GM12864 (cell line): ENCODE data around the gene SNED1.

Experiments
- DNase-seq: peaks from one replicate; pipeline ENCODE4 v3.0.0-alpha.2; 2011; ENCODE audit warnings: low read depth
- H3K4me3 ChIP-seq: 2 replicates; pipeline ENCODE4 v1.5.1; 2011; ENCODE audit warnings: mild to moderate bottlenecking, low read depth, low read length, control low read depth
- TF ChIP-seq, protein P1 (sequence below): IDR thresholded peaks from 2 replicates; pipeline ENCODE4 v1.5.1; 2011; ENCODE audit warnings: low read depth, mild to moderate bottlenecking, moderate library complexity, low read length, control low read depth, inconsistent platforms; ENCODE audit errors: missing control alignments

Gene SNED1

DNA sequence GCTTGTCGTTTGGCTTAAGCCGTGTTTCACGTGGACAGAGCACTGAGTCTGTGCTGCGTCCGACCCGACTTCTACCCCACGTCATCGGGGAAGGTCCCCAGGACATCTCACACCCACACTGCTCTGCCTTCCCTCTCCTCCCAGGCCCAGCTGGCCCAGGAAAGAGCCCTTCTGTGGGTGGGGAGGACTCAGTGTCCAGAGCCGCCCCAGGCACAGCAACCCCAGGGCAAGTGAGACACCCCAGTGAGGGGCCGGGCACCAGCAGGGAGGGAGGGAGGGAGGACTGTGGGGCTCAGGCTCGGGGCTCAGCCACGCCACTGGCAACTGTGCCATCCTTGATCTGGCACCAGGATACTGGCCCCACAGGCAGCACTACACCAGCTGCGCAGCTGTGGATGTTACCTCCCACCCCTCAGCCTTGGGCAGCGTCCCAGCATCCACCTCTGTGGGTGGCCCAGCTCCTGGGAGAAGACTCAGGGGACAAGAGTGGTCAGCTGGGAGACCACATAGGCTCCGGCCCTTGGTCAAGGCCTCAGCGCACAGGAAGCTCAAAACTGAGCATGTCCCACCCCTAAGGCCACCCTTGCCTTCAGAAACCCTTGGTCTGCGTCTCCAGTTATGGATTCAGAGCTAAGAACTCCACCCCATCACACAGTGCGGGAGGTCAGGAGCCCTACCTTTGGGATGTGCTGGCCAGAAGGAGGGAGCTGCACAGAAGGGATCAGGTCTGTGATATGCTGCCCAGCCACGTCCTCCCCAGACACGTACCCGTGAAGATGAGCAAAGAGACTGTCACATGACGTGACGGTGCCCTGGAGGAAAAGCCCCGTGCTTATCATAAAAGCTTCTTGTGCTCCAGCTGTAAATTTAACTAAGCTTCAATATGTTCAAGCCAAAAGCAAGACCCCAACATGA is 139.1 kb downstream of the SNED1 start:
- TF ChIP-seq, protein P1, sequence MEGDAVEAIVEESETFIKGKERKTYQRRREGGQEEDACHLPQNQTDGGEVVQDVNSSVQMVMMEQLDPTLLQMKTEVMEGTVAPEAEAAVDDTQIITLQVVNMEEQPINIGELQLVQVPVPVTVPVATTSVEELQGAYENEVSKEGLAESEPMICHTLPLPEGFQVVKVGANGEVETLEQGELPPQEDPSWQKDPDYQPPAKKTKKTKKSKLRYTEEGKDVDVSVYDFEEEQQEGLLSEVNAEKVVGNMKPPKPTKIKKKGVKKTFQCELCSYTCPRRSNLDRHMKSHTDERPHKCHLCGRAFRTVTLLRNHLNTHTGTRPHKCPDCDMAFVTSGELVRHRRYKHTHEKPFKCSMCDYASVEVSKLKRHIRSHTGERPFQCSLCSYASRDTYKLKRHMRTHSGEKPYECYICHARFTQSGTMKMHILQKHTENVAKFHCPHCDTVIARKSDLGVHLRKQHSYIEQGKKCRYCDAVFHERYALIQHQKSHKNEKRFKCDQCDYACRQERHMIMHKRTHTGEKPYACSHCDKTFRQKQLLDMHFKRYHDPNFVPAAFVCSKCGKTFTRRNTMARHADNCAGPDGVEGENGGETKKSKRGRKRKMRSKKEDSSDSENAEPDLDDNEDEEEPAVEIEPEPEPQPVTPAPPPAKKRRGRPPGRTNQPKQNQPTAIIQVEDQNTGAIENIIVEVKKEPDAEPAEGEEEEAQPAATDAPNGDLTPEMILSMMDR: no peak
- DNase-seq: no peak

DNA sequence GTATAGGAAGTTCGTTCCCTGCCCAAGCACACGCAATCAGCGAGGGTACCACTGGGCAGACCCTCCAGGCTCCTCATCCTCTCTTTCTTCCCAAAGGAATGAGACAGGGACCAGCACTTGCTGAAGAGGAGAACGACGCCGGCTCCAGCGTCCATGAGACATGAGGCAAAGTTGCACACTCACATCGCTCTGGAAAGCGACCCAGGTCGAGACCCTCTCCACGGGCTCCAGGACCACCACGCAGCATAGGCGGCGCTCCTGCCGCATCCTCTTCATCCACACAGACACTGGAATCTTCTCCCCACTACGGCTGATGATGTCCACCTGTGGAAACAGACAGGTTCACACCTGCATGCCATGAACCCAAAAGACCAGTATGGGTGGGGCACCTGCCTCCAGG is 140.1 kb downstream of the SNED1 start:
- TF ChIP-seq, protein P1: no peak
- DNase-seq: no peak
- no peak overlapping the region for H3K4me3 ChIP-seq

More for the DNA sequence above, 139.1 kb downstream of the SNED1 start:
- H3K4me3 ChIP-seq: no peak overlapping the region

DNA sequence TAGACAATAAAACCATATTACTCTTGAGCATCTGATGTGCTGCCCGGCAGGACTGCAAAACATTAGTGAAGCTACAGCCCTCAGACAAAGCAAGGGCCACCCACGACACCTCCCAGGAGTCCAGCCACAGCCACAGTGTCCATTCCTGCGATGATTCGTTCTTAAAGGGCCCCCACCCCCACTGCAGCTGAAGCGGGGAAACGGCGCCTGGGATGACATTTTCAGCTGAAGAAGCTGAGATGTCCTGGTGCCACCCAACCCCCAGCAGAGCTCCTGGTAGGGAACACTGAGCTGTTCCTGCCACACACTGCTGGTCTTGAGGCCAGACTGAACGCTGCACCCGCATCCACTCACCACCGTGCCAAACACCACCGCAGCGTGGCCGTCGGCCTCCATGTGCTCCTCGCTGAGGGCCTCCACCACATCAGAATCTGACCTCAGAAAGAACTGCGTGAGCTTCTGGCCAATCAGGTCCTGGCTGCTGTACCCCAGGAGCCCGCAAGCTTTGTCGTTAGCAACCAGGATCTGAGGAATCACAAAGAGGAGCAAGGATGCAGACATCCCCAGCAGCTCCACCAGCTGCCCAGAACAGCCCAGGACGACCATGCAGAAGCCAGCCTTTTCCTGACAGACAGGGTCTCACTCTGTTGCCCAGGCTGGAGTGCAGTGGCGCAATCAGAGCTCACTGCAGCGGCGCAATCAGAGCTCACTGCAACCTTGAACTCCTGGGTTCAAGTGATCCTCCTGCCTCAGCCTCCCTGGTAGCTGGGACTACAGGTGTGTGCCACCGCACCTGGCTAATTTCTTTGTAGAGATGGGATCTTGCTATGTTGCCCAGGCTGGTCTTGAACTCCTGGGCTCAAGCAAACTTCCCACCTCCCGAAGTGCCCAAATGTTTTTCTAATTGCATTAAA is 141.4 kb downstream of the SNED1 start:
- TF ChIP-seq, protein P1: no peak
- DNase-seq: no peak
- no peak overlapping the region for H3K4me3 ChIP-seq

DNA sequence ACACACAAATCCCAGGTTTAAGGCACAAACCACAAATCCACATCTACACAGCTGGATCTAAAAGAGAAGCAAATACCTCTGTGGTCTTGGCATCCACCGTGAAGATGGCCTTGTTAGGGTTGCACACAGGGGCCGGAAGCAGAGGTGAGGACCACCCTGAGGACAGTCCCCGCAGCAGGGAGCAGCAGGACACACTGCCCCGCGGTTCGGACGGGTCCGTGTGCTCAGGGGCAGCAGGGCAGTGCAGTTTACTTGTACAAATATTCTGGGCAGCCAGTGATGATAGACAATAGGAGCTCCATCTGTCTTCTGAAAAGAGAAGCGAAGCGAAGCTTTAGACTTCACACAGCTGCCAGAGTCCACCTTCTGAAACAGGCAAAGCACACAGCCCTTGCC is 142.0 kb downstream of the SNED1 start:
- no peak overlapping the region for H3K4me3 ChIP-seq
- no peak for DNase-seq
- TF ChIP-seq, protein P1: no peak

DNA sequence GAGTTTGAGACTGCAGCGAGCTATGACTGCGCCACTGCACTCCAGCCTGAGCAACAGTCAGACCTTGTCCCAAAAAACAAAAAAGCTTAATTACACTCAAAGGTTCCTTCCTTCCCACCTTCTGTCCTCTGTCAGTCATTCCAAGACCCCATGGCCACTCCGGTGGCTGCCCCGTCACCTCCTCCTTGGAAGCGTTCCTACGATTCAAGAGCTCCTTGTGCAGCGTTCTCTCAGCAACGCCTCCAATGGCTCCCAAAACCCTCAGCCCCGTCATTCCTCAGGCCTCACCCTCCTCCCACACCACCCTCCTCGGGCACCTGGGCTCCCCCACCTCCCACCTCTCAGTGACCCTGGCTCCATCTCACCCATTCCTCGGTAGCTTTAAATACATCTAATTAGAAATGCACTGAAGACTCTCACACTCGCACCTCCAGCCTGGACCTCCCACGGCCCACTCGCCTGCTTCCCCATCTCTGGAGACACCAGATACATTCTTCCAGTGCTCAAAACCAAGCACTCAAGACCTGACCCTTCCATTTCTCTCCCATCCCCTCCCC is 142.9 kb downstream of the SNED1 start:
- H3K4me3 ChIP-seq: no peak overlapping the region
- TF ChIP-seq, protein P1: no peak
- DNase-seq: no peak

DNA sequence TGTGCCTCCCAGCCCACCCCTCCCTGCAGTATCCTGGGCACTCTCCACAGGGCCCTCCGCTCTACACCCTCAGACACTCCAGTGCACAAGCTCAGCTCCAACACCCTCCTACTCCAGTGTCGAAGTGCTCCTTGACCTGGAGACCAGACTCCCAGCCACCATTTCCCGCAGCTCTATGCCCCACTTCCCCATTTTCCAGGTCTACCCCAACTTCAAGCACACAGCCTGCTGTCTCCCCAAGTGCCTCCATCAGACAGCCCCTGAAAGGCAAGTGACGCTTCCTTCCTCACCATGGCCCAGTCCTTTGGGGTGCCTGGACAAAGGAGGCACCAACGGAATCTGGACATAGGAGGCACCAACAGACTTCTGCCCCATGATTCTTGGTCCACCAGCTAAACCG is 143.6 kb downstream of the SNED1 start:
- TF ChIP-seq, protein P1: no peak
- DNase-seq: no peak
- H3K4me3 ChIP-seq: no peak overlapping the region
